Measurements from ENCODE around the gene CGB2.

GRCh38 chr19:49022116-49022515 lies 9.6 kb upstream of the CGB2 start:
- TF ChIP-seq, protein P1, sequence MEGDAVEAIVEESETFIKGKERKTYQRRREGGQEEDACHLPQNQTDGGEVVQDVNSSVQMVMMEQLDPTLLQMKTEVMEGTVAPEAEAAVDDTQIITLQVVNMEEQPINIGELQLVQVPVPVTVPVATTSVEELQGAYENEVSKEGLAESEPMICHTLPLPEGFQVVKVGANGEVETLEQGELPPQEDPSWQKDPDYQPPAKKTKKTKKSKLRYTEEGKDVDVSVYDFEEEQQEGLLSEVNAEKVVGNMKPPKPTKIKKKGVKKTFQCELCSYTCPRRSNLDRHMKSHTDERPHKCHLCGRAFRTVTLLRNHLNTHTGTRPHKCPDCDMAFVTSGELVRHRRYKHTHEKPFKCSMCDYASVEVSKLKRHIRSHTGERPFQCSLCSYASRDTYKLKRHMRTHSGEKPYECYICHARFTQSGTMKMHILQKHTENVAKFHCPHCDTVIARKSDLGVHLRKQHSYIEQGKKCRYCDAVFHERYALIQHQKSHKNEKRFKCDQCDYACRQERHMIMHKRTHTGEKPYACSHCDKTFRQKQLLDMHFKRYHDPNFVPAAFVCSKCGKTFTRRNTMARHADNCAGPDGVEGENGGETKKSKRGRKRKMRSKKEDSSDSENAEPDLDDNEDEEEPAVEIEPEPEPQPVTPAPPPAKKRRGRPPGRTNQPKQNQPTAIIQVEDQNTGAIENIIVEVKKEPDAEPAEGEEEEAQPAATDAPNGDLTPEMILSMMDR (IDR thresholded peaks at IDR 0.05), result no peak
- no peak for TF ChIP-seq POLR2A (IDR thresholded peaks at IDR 0.05)
